K562 (cell line): Measurements from ENCODE around the gene TBC1D2B. TPM values are rescaled to one million over a fixed set of nuclear protein-coding genes. Genes with fewer than 3 reads are reported as not detected.

Experiments used
- ESRRB ChIP-seq: fragments of 250-450 bp; sonication (Bioruptor Pico); IDR thresholded peaks from 2 replicates; pipeline ENCODE4 v1.5.0; 2020; ENCODE audit warnings: mild to moderate bottlenecking, moderate library complexity, borderline replicate concordance
- ETV1 ChIP-seq: fragments of 450-650 bp; conservative IDR thresholded peaks from 2 replicates; pipeline ENCODE4 v1.6.1; 2016; ENCODE audit warnings: missing genetic modification characterization, control low read depth, low read depth, missing compliant biosample characterization
- HDAC3 ChIP-seq: fragments of 450-650 bp; IDR thresholded peaks from 2 replicates; pipeline ENCODE4 v1.6.1; 2018; ENCODE audit warnings: borderline replicate concordance, mild to moderate bottlenecking, moderate library complexity; ENCODE audit not compliant: partially characterized antibody
- HINFP ChIP-seq: fragments of 450-650 bp; conservative IDR thresholded peaks from 2 replicates; pipeline ENCODE4 v1.6.1; 2016; ENCODE audit warnings: missing genetic modification characterization, low read depth, mild to moderate bottlenecking, control low read depth, missing compliant biosample characterization
- MEIS2 ChIP-seq: fragments of 450-650 bp; IDR thresholded peaks from 2 replicates; pipeline ENCODE4 v1.6.1; 2014; ENCODE audit warnings: mild to moderate bottlenecking; ENCODE audit not compliant: partially characterized antibody
- RBM39 ChIP-seq: fragments of 200-400 bp; formaldehyde crosslinking; optimal IDR thresholded peaks from 2 replicates; pipeline ENCODE3; 2018; ENCODE audit warnings: low read depth, low read length
- ZNF644 ChIP-seq: fragments of 200-800 bp; sonication (Bioruptor generic); IDR thresholded peaks from 2 replicates; pipeline ENCODE4 v1.6.1; 2016; ENCODE audit warnings: low read depth, missing genetic modification characterization, missing compliant biosample characterization
- polyA plus RNA-seq, 8 experiments: library from polyadenylated mRNA; depleted of rRNA in 4 of 8; stranded (reverse) in 5 of 8; unstranded in 3 of 8; fragments of >200 nt; fragmentation: Nextera tagmentation in 2 of 8; fragmentation: Illumina TruSeq in 1 of 8; extraction: Ambion mirVana in 2 of 8; extraction: Trizol in 1 of 8; gene quantifications; 2 replicates each; pipeline versions ENCODE4 v1.2.1 to v1.2.3, GENCODE V29; 2011 to 2014; ENCODE audit warnings: inconsistent platforms in 1 of 8, missing spikeins in 1 of 8
- total RNA-seq, 7 experiments: library from RNA; depleted of rRNA in 6 of 7; stranded (reverse); fragments of >200 nt in 6 of 7; fragmentation: Illumina TruSeq in 2 of 7; extraction: Trizol in 2 of 7; gene quantifications; 2 replicates each; pipeline versions ENCODE4 v1.2.1 to v1.2.3, GENCODE V29; 2011 to 2021; ENCODE audit warnings: low replicate concordance in 1 of 7
- TF ChIP-seq, protein P1 (sequence below): fragments of 450-650 bp; IDR thresholded peaks from 2 replicates; pipeline ENCODE4 v1.6.1; 2018; ENCODE audit not compliant: partially characterized antibody
- TF ChIP-seq, protein P2 (sequence below): fragments of 250-450 bp; sonication (Bioruptor Pico); IDR thresholded peaks from 2 replicates; pipeline ENCODE4 v1.8.0; 2021; ENCODE audit warnings: moderate library complexity, mild to moderate bottlenecking, inconsistent platforms
- TF ChIP-seq, protein P3 (sequence below): fragments of 250-450 bp; sonication (Bioruptor Pico); IDR thresholded peaks from 2 replicates; pipeline ENCODE4 v1.9.0; 2021; ENCODE audit warnings: mild to moderate bottlenecking

Gene TBC1D2B
- total and polyA plus RNA-seq, 9 of the 15 experiments (the other 6 are each of a cell fraction or from before 2014, with no cell fraction given): 0.15 to 16.3 (median 8.9) TPM

DNA sequence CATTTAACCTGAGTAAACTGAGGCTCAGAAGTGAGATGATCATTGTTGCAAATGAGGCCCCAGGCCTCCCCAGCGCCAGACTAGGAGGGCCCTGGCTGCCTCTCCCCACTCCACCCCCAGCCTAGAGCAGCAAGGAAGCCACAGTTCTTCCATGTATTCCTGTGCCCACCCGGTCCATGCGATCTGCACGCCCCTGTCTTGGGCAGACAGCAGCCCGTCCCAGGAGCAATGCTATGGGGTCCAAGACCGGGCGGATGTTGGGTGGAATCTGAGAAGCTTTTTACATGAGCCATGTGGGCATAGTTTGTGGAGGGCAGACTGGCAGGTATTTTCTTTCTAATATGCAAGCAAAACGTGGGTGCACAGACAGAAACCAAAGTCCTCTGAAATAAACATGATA, 30.0 kb upstream of the TBC1D2B start (continued):
- TF ChIP-seq ZNF644 (tag): no peak
- TF ChIP-seq MEIS2: no peak
- no peak for TF ChIP-seq ESRRB
- TF ChIP-seq, protein P1, sequence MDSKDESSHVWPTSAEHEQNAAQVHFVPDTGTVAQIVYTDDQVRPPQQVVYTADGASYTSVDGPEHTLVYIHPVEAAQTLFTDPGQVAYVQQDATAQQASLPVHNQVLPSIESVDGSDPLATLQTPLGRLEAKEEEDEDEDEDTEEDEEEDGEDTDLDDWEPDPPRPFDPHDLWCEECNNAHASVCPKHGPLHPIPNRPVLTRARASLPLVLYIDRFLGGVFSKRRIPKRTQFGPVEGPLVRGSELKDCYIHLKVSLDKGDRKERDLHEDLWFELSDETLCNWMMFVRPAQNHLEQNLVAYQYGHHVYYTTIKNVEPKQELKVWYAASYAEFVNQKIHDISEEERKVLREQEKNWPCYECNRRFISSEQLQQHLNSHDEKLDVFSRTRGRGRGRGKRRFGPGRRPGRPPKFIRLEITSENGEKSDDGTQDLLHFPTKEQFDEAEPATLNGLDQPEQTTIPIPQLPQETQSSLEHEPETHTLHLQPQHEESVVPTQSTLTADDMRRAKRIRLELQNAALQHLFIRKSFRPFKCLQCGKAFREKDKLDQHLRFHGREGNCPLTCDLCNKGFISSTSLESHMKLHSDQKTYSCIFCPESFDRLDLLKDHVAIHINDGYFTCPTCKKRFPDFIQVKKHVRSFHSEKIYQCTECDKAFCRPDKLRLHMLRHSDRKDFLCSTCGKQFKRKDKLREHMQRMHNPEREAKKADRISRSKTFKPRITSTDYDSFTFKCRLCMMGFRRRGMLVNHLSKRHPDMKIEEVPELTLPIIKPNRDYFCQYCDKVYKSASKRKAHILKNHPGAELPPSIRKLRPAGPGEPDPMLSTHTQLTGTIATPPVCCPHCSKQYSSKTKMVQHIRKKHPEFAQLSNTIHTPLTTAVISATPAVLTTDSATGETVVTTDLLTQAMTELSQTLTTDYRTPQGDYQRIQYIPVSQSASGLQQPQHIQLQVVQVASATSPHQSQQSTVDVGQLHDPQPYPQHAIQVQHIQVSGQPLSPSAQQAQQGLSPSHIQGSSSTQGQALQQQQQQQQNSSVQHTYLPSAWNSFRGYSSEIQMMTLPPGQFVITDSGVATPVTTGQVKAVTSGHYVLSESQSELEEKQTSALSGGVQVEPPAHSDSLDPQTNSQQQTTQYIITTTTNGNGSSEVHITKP: no peak
- no peak for TF ChIP-seq HINFP
- no peak for TF ChIP-seq RBM39
- TF ChIP-seq HDAC3: no peak
- TF ChIP-seq, protein P2, sequence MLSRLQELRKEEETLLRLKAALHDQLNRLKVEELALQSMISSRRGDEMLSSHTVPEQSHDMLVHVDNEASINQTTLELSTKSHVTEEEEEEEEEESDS (CRISPR knock-in tag): no peak
- no peak for TF ChIP-seq ETV1
- TF ChIP-seq, protein P3, sequence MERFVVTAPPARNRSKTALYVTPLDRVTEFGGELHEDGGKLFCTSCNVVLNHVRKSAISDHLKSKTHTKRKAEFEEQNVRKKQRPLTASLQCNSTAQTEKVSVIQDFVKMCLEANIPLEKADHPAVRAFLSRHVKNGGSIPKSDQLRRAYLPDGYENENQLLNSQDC (CRISPR knock-in tag): no peak
- TF ChIP-seq, all 486 proteins: peak for 0
